ENCODE measurements around the gene CELF4.

- TF ChIP-seq CTCF (conservative IDR thresholded peaks at IDR 0.05; ENCODE audit: low read depth, low read length) (no peak), CEBPB (IDR thresholded peaks at IDR 0.05; ENCODE audit: low read depth, low read length) (no peak), RCOR1 (IDR thresholded peaks at IDR 0.05; ENCODE audit: insufficient replicate concordance, low read length) (no peak), USF2 (IDR thresholded peaks at IDR 0.05; ENCODE audit: low read depth, low read length) (no peak), POLR2A (IDR thresholded peaks at IDR 0.05; ENCODE audit: low read depth, low read length) (no peak), FOS (IDR thresholded peaks at IDR 0.05; ENCODE audit: low read depth, low read length) (no peak), NFE2L2 (IDR thresholded peaks at IDR 0.05; ENCODE audit: low read depth, low read length) (no peak), BHLHE40 (IDR thresholded peaks at IDR 0.05; ENCODE audit: low read depth, low read length) (no peak), RAD21 (IDR thresholded peaks at IDR 0.05; ENCODE audit: low read length) (no peak), MAZ (IDR thresholded peaks at IDR 0.05; ENCODE audit: borderline replicate concordance, low read depth, low read length) (no peak), CHD1 (IDR thresholded peaks at IDR 0.05; ENCODE audit: low read depth, low read length) (no peak), ELK1 (IDR thresholded peaks at IDR 0.05; ENCODE audit: borderline replicate concordance, low read depth, low read length) (no peak), MXI1 (IDR thresholded peaks at IDR 0.05; ENCODE audit: borderline replicate concordance, low read depth, low read length) (no peak), RFX5 (IDR thresholded peaks at IDR 0.05; ENCODE audit: low read depth, low read length) (no peak)
Measured at GRCh38 chr18:37381554-37381953, 184.0 kb downstream of the CELF4 start.
